GM21390 (cell line): Measurements from ENCODE around the gene EMB.
"Not testable (repeated sequence)": the region's sequence is repeated elsewhere in the genome, so short reads cannot be mapped to it uniquely, and the experiment has no call there.

Experiments
- ATAC-seq: cut with Tn5 transposase; IDR thresholded peaks from one replicate; pipeline ENCODE4 v1.9.1; 2021; ENCODE audit not compliant: unreplicated experiment

The EMB gene

GRCh38 chr5:50423100-50423799 is 17.8 kb downstream of the EMB start:
- not testable (repeated sequence) for ATAC-seq

GRCh38 chr5:50421184-50421950 is 19.7 kb downstream of the EMB start:
- ATAC-seq: not testable (repeated sequence)

GRCh38 chr5:50420343-50420935 is 20.6 kb downstream of the EMB start:
- no peak for ATAC-seq

- ATAC-seq: not testable (repeated sequence)
Observed at GRCh38 chr5:50419656-50420055, 21.4 kb downstream of the EMB start.

- not testable (repeated sequence) for ATAC-seq
Observed at GRCh38 chr5:50416637-50417036, 24.5 kb downstream of the EMB start.

- peak; percentile 93 for ATAC-seq
Observed at GRCh38 chr5:50415912-50416311, 25.2 kb downstream of the EMB start.

- not testable (repeated sequence) for ATAC-seq
Observed at GRCh38 chr5:50410932-50411331, 30.2 kb downstream of the EMB start.

- no peak for ATAC-seq
Observed at GRCh38 chr5:50406877-50407276, 34.2 kb downstream of the EMB start.

- no peak for ATAC-seq
Observed at GRCh38 chr5:50401336-50401735, 39.8 kb downstream of the EMB start.

- ATAC-seq: not testable (repeated sequence)
Observed at GRCh38 chr5:50393925-50394609, 47.0 kb downstream of the EMB start.

- not testable (repeated sequence) for ATAC-seq
Observed at GRCh38 chr5:50392289-50392688, 48.8 kb downstream of the EMB start.

GRCh38 chr5:50384381-50384780 is 56.7 kb downstream of the EMB start:
- ATAC-seq: not testable (repeated sequence)

GRCh38 chr5:50376696-50377095 is 64.4 kb downstream of the EMB start:
- ATAC-seq: not testable (repeated sequence)

- ATAC-seq: not testable (repeated sequence)
Observed at GRCh38 chr5:50369287-50370033, 71.6 kb downstream of the EMB start.

- no peak for ATAC-seq
Observed at GRCh38 chr5:50365426-50366251, 75.4 kb downstream of the EMB start.

GRCh38 chr5:50364535-50365309 is 76.4 kb downstream of the EMB start:
- ATAC-seq: not testable (repeated sequence)

- no peak for ATAC-seq
Observed at GRCh38 chr5:50359187-50359586, 81.9 kb downstream of the EMB start.

GRCh38 chr5:50352382-50352781 is 88.7 kb downstream of the EMB start:
- no peak for ATAC-seq
